Spleen (tissue), 7 donors: ENCODE measurements around the gene ETV6.

Experiments
- POLR2A ChIP-seq, 3 donors: fragments of 450-650 bp; IDR thresholded peaks; one replicate each; pipeline ENCODE4 v1.5.1; 2017; ENCODE audit warnings: antibody characterized with exemption in 3 of 3, mild to moderate bottlenecking in 1 of 3
- TF ChIP-seq, protein P1 (sequence below), 11 experiments: fragments of 200-600 bp in 7 of 11; fragments of 450-650 bp in 4 of 11; sonication (generic) in 4 of 11; IDR thresholded peaks in 8 of 11; conservative IDR thresholded peaks in 3 of 11; 1 replicate in 7 of 11; 2 replicates in 4 of 11; pipeline versions ENCODE4 v1.4.0 to v1.8.0; 2016 to 2021; ENCODE audit warnings: antibody characterized with exemption in 11 of 11, inconsistent platforms in 4 of 11, mild to moderate bottlenecking in 1 of 11
- donor health status: DM: no; HTN: no; CAD: no; lungs with moderate emphysema.
- donor health status: DM: no; HTN: no; CAD: no.
- donor health status: DM: no; HTN: no; CAD: no.

DNA sequence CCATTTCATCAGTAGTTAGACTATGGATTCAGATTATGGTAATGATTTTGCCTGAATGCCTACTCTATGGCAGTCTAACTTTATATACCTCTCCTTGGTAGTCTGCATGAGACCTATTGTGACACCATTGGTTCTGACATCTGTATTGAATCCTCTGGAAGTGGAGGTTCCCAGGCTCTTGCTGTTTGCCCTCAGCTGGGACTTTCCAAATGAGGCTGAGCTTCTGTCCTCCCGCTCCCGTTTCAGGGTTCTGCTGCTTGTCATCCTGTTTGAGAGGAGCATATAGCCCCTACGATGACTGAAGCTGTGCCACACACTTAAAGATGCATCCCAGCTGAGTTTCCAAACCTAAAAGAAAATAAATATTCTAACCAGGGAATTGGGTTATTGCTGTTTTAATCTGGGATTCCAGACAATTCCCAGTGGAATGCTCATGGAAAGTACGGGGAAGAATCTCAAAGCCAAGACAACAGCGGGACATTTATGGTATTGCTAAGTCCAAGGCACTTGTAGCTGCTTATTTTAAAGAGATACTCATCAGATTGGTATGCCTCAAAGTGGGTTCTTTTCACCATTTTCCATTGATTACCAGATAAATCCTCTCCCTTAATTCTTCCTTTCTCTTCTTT is 105.9 kb downstream of the ETV6 start:
- TF ChIP-seq POLR2A (IDR thresholded peaks at IDR 0.05), result no peak
- TF ChIP-seq, protein P1, sequence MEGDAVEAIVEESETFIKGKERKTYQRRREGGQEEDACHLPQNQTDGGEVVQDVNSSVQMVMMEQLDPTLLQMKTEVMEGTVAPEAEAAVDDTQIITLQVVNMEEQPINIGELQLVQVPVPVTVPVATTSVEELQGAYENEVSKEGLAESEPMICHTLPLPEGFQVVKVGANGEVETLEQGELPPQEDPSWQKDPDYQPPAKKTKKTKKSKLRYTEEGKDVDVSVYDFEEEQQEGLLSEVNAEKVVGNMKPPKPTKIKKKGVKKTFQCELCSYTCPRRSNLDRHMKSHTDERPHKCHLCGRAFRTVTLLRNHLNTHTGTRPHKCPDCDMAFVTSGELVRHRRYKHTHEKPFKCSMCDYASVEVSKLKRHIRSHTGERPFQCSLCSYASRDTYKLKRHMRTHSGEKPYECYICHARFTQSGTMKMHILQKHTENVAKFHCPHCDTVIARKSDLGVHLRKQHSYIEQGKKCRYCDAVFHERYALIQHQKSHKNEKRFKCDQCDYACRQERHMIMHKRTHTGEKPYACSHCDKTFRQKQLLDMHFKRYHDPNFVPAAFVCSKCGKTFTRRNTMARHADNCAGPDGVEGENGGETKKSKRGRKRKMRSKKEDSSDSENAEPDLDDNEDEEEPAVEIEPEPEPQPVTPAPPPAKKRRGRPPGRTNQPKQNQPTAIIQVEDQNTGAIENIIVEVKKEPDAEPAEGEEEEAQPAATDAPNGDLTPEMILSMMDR (IDR thresholded peaks at IDR 0.05 in 8 of 11, conservative IDR thresholded peaks at IDR 0.05 in 3 of 11), result no peak
